ENCODE measurements around the gene SYT2.
"Not testable (repeated sequence)": the region's sequence is repeated elsewhere in the genome, so short reads cannot be mapped to it uniquely, and the experiment has no call there.

SYT2 gene

DNA sequence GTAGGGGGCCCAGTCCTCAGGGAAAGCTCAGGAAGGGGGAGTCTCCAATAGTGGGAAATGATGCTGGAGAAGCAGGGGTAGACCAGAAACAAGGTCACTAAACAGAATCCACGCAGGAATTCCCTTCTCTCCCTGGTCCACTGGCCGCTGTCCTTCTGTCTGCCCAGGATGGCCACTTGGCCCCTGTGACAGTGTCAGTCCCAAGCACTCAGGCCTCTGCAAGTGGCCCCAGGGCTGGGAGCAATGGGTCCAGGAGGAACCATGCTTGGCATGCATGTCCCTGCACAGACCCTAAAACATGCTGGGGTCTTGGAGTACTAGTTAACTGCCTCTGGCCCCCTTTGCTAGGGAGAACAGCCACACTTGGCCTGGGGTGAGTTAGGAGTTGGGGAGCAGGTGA is 90.2 kb downstream of the SYT2 start:
- DNase-seq = not testable (repeated sequence)

DNA sequence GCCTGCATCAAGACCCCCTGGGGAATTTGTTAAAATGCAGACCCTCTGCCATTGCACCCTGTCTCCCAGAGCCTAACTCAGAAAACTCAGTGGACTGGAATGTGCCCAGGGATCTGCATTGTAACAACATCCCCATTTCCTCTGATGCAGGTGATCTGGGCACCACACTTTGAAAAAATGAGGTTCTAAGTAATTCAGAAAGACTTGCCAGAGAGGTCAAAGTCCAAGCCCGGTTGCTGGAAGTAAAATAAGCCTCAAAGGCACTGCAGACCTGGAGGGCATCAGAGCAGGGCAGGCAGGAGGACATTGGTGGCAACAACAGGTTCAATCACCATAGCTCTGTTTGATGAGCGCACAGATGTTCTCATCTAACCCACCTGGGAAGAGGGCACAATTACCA is 90.7 kb downstream of the SYT2 start:
- no peak for DNase-seq

- DNase-seq = not testable (repeated sequence)
Observed at GRCh38 chr1:202619012-202619411, 91.2 kb downstream of the SYT2 start.

- DNase-seq = no peak
Observed at GRCh38 chr1:202616355-202616915, 93.8 kb downstream of the SYT2 start.

DNA sequence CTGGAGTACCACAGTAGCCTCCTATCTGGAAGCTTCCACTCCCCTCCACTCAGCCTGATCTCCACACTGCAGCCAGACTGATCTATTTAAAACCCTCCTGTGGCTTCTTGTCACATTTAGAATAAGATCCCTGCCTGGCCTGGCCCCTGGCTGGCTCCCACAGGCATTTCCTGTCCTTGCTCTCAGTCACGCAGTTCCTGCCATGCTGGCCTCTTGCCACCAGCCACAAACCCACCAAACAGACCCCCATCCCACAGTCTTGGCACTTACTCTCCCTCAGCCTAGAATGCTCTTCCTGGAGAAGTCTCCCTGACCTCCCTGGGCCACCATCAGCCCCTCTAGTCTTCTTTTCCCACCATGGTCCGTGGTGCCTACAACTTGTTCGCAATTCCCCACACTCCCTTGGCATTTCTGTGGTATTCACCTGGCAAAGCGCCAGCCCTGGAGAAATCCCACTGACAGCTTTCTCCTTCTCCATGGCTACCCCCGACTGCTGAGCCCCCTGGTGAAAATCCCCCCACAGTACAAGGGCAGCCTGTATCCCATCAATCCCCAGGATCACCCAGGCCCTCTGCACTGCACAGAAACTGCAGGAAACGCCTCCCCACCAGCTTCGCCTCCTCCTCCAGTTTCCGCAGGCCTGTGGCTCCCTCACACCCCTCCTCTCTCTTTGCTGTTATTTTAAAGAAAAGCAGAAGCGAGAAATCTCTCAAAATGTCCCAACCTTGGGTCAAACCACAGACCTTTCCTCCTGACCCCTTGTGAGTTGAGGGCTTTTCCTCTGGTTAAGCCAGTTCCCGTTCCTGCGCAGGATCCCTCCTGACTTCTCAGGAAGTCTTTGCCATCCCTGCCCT is 94.5 kb downstream of the SYT2 start:
- no peak for DNase-seq

DNA sequence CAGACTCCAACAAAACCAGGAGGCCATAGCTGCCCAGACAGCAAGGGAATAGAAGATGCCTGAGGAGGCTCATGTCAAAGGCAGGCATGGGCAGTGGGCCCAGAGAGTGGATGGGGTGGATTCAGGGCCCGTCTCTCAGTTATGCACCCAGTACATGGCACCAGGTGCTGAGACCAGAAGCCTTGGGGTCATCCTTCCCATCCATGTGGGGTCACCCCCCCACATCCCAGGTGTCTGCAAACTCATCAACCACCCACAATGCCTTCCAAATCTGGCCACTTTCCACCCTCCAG is 95.1 kb downstream of the SYT2 start:
- DNase-seq = not testable (repeated sequence)

DNA sequence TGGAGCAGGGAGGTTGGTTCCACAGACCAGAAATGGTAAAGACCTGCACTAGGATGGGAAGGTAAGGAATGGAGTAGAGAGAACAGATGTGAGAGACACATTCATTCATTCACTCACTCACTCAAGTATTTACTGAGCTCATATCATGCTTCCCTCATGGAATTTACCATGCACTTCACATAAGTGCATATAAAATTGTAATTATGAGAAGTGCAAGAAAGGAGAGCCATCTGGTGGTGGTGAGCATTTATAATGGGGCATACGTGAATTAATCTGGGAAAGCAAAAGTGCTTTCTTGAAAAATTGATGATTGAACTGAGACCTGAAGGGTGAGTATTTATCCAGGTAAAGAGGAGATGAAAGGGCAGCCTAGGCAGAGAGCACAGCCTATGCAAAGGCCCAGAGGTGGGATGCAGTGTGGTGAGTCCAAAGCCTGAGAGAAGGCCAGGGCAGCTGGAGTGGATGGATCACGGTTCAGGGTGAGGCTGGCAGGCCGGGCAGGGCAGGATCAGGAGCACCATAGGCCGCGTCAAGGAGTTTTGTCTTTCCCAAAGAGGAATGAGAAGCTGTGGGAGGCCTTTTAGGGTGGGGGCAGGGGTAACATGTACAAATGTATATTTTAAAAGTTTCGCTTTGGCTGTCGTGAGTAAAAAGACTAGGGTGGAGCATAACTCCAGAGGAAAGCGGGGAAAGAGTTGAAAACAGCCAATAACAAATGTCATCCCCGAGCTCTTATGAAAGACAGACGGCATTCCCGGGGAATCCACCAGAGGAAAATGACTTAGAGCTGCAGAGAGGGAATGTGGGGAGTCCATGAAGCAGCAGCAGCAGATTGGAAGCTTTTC is 95.7 kb downstream of the SYT2 start:
- not testable (repeated sequence) for DNase-seq

DNA sequence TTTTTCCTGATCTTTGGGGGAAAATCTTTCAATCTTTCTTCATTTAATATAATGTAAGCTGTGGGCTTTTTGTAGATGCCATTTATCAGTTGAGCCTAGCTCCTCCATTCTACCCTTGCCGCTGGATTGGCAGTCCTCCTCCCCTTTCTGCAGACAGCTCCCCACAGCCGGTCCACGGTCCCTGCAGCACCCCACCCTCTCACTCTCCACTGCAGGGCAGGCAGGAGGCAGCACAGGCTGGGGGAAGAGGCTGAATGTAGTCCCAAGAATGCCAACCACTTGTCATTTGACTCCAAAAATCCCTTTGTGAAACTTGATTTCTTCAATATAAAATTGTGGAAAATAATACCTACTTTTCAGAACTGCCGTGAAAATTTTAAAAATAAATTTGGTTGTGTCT is 96.7 kb downstream of the SYT2 start:
- DNase-seq = no peak

- DNase-seq = not testable (repeated sequence)
Observed at GRCh38 chr1:202612036-202612435, 98.2 kb downstream of the SYT2 start.

GRCh38 chr1:202605515-202605914 is 104.7 kb downstream of the SYT2 start:
- no peak for DNase-seq

DNA sequence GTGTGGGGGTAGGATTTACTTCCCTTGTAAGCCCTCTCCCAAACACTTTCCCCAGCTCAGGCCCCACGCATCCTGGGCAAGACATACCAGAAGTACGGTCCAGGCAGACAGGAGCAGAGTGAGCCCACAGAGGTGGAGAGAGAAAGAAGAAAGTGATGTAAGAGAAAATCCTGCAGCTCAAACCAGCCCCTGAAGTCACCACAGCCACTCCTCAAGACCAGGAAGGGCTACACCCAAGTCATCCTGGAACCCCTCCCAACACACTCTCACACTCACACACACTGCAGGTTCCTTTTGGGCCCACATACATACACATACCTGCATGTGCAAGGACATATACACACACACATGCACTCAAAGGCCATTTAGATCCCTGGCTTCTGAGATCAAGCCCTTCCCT is 106.8 kb downstream of the SYT2 start:
- DNase-seq = no peak

- no peak for DNase-seq
Observed at GRCh38 chr1:202600432-202601041, 109.7 kb downstream of the SYT2 start.

GRCh38 chr1:202599669-202600431 is 110.4 kb downstream of the SYT2 start:
- peak; percentile 47 for DNase-seq

- no peak for DNase-seq
Observed at GRCh38 chr1:202597090-202597761, 113.0 kb downstream of the SYT2 start.

GRCh38 chr1:202596638-202597037 is 113.6 kb downstream of the SYT2 start:
- DNase-seq = no peak

DNA sequence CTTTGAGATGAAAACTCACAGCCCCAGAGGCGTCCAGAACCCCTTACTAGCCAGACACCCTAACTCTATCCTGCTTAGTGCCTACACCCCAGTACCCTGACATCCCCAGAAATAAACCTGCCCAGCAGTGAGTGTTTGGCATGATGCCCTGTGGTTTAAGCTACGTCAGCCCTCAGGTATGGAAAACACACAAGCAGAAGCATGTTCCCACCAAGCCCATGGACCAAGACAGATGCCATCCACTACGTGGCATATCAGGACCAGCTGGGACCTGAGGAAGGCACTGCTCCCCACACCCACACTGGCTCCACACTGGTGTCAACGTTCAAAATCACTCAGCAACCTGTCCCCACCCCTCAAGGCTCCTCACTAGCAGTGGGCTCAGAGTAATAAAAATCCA is 116.4 kb downstream of the SYT2 start:
- no peak for DNase-seq

DNA sequence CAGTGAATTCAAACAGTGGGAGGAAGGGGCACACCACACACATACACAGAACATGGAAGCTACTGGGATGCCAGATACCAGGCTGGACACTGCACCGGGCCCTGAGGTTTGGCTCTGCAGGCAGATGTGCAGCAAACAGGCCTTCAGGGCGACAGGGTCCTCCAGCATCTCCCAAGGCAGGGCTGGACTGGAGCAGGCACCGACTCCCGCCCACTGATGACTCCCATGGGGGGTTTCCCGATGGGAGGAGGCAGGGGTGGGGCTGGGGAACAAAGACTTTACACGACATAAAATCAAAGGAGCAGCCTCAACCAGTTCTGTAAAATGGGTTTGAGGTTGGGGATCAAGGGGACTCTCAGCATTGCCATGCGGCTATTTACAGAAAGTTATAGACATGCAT is 118.1 kb downstream of the SYT2 start:
- no peak for DNase-seq

GRCh38 chr1:202591515-202591914 is 118.7 kb downstream of the SYT2 start:
- DNase-seq = no peak

DNA sequence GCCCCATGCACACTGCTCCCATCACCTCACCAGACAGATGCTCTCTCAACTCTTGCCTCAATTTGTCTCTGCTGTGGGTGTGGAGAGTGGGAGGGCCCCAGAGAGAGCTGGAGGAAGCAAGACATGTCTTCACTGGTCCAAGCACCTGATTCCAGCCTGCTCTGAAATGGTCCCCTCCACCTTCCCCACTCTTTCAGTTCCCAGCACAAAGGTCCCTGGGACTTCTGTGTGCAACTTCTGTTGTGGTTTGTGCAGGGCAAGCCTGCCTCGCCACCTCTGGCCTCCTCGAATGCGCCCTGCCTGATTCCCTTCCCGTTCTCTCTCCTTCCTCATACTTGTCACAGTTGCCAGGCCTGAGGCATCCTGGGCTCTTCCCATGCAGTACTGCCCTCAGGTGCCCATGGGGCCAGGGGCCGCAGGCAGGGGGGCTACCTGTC is 119.3 kb downstream of the SYT2 start:
- DNase-seq = no peak

GRCh38 chr1:202590126-202590525 is 120.1 kb downstream of the SYT2 start:
- no peak for DNase-seq

DNA sequence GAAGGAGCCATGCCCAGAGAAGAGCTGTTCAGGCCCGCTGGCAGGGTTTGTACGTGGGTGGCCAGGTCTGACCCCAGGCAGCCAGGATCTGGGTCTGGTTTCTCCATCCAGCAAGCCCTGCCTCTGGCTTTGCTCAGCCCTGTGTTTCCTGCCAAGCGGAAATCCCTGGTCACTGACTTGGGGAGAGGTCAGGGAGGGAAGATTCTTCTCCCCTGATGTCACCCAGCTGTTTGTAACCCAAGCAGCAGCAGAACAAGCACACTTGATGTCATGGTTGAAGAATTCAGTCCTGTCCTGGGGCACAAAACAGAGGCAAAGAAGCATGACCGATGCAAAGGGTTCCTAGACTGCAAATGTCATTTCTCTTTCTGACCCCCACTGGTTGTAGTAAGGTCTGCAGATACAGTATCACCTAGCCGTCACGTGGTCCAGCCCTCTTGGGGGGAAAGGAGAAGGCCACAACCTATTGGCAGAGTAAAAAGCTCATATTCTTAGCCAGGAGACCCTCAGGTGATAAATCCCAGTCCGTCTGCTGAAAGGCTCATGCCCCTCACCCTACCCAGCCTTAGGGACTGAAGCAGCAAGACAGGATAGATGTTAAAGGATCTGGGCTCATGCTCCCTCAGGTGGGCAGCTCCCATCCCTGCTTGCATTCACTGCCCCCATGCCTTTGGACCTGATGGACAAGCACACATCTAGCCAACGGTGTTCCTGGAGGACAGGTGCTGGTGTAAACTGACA is 120.9 kb downstream of the SYT2 start:
- DNase-seq = no peak
